Activated CD8-positive, alpha-beta memory T cell treated with anti-CD3 and anti-CD28 coated beads for 36 hours (primary cell): ENCODE measurements around the gene PHF21A. TPM values are rescaled to one million over a fixed set of nuclear protein-coding genes. Genes with fewer than 3 reads are reported as not detected.

Experiments used
- CTCF ChIA-PET: fragments of 350-600 bp; sonication (Branson Sonifier 250); formaldehyde crosslinking; loops from one replicate; lab custom pipeline; 2021; ENCODE audit warnings: antibody characterized with exemption; lab: Charles Lee
- POLR2A ChIA-PET: fragments of 350-600 bp; sonication (Branson Sonifier 250); formaldehyde crosslinking; loops from one replicate; lab custom pipeline; 2021; ENCODE audit warnings: antibody characterized with exemption; lab: Charles Lee
- total RNA-seq, 2 experiments: library from RNA; stranded (reverse); gene quantifications; one replicate each; pipeline ENCODE4 v1.2.3, GENCODE V29; 2021

The PHF21A gene
- total RNA-seq, 2 experiments from 2014 or later = 28.2 to 30.6 TPM

- ChIA-PET POLR2A (interaction anchor here (0.6 kb wide), 1 partner anchor 25 kb away, joined by 5 read pairs; no protein-coding TSS in a partner anchor), CTCF (interaction anchor here (0.7 to 3.0 kb wide), 13 partner anchors 9 to 349 kb away, joined by 3 to 34 read pairs (median 4); no protein-coding TSS in a partner anchor)
Measured at GRCh38 chr11:45964911-45965389, 156.3 kb downstream of the PHF21A start.

GRCh38 chr11:45961751-45962240, 159.5 kb downstream of the PHF21A start:
- CTCF ChIA-PET = no interaction called here
- POLR2A ChIA-PET = no interaction called here

DNA sequence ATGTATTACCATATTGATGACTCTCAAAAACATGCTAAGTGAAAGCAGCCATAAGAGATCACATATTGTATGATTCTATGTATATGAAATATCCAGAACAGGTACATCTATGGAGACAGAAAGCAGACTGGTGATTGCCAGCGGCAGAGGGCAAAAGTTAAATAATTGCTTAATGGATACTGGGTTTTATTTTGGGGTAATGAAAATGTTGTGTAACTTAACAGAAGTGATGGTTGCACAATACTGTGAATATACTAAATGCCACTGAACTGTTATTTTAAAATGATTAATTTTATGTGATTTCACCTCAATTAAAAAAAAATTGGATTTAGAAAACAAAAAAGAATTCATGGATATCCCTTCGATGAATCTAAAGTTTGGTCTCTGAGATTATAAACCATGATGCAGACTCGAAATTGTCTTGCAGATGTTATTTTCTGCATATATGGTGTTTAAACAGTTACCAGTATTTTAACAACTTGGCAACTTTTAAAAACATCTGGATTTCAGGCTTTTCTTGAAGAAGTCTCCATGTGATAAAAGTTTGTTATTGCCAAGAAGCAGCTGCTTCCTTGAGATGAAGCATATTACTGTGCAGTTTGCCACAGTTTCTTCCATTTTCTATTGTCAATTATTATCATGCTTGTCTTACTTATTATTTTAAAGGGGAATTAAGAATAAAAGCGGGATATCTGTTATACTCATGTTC, 160.7 kb downstream of the PHF21A start:
- ChIA-PET CTCF (no interaction called here), POLR2A (no interaction called here)

- CTCF ChIA-PET = no interaction called here
- POLR2A ChIA-PET = no interaction called here
Measured at GRCh38 chr11:45959851-45960250, 161.4 kb downstream of the PHF21A start.

DNA sequence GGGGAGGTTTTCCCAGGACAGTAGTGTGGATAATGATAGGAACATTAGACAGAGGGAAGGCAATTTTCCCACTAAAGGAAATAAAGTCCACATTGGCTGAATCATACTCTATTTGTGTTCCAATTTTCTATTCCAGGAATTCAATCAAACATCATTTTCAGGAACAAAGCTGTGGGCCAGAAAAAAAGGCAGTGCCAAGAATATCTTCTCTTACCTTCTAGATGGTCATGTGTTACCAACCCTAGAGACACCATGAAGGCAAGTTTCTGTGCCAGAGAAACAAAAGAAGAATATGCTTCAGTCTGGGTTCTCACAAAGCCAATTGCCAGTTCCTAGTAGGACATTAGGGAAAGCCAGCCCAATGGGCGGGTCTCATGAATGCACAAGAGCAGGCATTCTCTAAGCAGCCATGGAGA, 171.3 kb downstream of the PHF21A start:
- CTCF ChIA-PET = interaction anchor here (0.7 kb wide), 1 partner anchor 34 kb away, joined by 3 read pairs; no protein-coding TSS in a partner anchor
- POLR2A ChIA-PET = no interaction called here

DNA sequence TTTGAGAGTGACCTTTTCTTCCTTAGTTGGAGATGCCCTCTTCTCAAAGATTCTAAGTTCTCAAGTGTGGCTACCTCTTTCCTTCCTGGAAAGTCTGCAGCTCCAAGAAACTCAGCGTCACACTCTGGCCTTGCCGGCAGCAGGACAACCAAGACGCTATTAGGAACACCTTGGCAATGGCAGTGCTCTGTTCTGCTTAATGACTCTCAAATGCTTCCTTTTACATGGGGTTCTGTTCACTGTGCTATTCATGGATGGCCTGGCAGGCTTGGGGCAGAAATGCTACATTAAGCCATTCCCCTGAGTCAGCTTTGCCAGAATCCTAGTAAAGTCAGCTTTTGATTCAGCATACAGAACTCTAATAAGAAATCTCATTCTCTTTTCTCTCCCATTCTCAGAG, 172.9 kb downstream of the PHF21A start:
- ChIA-PET POLR2A (no interaction called here), CTCF (no interaction called here)

GRCh38 chr11:45947885-45948284, 173.4 kb downstream of the PHF21A start:
- POLR2A ChIA-PET = no interaction called here
- CTCF ChIA-PET = no interaction called here

DNA sequence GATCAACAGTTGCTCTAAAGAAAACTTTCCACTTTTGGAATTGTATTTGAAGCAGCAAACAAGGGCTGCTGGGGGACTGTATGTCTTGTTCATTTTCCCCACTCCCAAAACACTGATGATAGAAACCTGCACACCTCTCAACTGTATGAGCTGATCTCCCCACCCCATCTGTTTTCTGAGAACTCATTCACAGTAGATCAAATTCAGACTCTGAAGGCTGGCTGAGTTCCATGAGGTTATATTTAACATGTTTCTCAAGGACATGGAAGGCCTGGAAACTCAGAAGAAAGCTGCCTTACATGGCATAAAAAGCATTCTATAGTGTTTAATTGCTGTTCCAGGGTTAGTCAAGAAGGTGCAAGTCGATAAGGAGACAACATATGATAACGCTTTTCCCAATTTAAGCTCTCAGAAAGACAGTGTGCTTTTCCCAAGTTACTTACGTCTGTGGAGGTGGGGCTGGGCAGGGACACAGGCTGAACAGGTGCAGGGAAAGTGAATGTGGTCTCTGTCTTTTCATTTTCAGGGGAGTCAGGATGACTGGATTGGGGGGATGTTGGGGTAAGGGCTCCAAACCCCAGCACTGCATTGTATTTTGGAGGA, 175.8 kb downstream of the PHF21A start:
- POLR2A ChIA-PET = no interaction called here

GRCh38 chr11:45942381-45942780, 178.9 kb downstream of the PHF21A start:
- ChIA-PET CTCF (no interaction called here), POLR2A (no interaction called here)

More for the DNA sequence above, 175.8 kb downstream of the PHF21A start:
- CTCF ChIA-PET = no interaction called here

DNA sequence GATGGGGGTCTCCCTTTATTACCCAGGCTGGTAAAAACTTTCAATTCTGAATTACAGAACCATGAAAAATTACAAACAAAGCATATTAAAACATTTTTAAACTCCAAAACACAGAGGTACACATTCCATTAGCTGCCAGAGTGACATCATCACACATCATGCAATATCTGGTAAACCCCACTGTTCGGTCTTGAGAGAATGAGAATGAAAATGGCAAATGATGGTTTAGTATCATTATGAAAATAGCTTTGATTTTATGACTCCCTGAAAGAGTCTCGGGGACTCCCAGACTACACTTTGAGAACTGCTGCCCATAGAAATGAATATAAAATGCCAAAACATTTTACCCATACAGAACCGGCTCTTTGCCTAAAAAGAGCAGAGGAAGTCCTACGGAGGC, 180.0 kb downstream of the PHF21A start:
- POLR2A ChIA-PET = interaction anchor here (0.6 kb wide), 1 partner anchor 179 kb away, joined by 4 read pairs; no protein-coding TSS in a partner anchor

GRCh38 chr11:45939836-45940235, 181.4 kb downstream of the PHF21A start:
- POLR2A ChIA-PET = interaction anchor here (0.6 kb wide), 3 partner anchors 14 to 648 kb away, joined by 3 to 5 read pairs (median 5); no protein-coding TSS in a partner anchor
- CTCF ChIA-PET = interaction anchor here (0.6 kb wide), 1 partner anchor 22 kb away, joined by 4 read pairs; no protein-coding TSS in a partner anchor

More for the DNA sequence above, 180.0 kb downstream of the PHF21A start:
- CTCF ChIA-PET = no interaction called here

DNA sequence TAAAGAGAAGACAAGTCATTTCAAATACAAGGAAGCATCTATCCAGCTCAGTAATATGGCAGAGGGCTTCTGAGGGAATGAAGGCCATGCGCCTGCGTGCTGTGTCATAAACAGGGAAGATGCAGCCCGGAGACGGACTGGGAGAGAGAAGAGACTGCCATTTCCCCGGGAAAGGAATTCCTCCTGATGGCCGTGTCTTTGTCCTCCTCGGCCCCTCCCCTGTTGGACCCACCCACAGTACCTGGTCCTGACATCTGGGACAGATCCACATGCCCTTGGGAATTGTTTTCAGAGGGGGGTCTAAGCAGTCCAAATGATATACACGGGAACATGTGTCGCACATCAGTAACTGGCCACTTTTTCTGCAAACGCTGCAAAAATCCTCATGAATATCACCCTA, 183.3 kb downstream of the PHF21A start:
- ChIA-PET POLR2A (no interaction called here), CTCF (no interaction called here)

- ChIA-PET CTCF (interaction anchor here (0.5 to 0.8 kb wide), 2 partner anchors 19 to 369 kb away, joined by 4 read pairs; partner anchors contain the start of gene PEX16), POLR2A (no interaction called here)
Measured at GRCh38 chr11:45936511-45937054, 184.7 kb downstream of the PHF21A start.

DNA sequence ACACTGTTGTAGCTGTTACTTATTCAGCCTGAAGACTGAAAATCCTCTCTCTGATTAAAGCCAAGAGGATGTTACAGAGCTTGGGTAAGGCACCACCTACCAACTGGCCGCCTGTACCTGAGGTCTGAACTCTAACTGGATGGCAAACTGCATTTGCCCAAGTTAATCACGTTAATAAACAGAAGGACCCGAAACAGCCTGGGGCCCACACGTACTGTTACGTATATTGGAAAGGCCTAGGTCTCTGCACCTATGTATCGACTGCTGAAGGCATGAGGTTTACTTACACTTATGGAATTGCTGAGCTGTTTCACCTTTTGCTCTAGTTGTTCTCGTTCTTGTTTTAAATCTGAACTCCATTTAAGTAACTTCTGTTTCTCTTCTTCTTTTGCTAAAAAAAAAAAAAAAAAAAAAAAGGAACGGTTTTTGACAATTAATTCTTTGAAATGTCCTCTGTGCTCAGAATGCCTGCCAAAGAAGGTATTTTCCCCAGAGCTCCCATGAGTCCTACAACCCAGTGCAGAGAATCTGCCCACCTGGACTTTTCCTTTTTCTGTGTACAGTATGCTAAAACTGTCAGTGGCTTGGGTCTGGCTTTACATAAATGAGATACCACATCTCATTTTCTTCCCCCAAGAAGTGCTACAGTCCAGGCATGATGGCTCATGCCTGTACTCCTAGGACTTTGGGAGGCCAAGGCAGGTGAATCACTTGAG, 185.7 kb downstream of the PHF21A start:
- CTCF ChIA-PET = no interaction called here
- POLR2A ChIA-PET = interaction anchor here (0.6 kb wide), 1 partner anchor 16 kb away, joined by 3 read pairs; no protein-coding TSS in a partner anchor

DNA sequence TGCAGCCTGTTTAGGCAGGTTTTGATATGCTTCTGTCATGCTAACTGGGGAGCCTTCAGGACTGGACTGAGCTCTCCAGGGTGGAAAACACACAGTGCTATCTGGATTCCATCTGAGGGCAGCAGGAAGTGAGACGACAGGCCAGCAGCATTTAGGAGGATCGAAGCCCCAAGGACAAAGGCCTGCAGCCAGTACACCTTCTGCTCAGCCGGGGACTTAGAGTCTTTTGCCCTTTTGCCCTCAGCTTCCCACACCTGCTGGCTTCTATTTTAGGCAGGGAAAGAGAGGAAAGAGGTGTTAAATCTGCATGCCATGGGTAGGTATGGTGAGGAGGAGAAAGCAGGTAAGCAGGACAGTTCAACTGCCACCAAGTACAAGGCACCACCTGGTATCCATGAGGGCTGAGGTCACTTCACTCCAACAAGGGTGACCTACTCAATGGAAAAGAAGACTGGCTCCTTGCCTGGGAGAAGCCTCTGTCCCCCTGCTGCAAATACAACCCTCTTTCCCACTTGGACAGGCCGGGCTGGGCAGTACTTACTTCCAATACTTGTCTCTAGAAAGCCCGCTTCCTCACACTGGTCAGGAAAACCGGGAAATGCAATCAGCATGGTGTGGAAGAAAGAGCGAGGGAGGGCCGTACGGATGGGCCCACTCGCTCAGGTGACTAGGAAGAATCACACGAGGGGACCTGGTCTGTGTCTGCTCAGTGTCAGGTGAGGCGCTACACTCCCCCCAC, 186.5 kb downstream of the PHF21A start:
- ChIA-PET CTCF (no interaction called here), POLR2A (no interaction called here)

DNA sequence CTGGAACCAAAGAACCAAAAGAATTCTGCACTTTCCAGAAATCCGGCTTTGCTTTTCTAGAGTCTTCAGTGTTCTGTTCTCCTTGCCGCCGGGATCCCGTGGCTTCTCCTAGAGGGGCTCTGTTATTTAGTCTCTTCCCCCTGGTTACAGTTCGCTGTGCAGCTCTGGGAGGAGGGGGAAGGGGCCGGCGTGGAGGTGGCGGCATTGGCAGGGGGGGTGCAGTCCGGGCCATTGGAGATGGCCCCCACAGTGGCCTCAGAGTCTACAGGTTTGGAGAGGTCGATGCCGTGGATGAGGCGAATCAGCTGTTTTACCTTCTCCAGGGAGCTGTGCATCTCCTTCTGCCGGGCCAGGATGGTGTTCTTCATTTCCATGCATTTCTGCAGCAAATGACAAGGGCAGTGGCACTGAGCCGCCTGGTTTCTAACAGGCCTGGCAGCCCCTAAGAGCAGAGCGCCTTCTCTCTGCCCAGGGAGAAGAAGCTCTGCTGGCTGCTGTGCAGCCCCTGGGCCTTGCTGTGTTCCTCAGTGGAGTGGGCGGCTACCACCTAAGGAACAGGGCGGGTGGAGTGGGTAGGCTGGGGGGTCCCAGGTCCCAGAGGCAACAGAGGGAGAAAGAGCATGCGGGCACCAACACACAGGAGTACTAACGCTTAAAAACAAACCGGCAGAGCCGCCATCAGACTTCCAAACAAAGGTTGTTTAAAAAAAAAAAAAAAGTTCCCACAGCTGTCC, 187.2 kb downstream of the PHF21A start:
- CTCF ChIA-PET = no interaction called here

DNA sequence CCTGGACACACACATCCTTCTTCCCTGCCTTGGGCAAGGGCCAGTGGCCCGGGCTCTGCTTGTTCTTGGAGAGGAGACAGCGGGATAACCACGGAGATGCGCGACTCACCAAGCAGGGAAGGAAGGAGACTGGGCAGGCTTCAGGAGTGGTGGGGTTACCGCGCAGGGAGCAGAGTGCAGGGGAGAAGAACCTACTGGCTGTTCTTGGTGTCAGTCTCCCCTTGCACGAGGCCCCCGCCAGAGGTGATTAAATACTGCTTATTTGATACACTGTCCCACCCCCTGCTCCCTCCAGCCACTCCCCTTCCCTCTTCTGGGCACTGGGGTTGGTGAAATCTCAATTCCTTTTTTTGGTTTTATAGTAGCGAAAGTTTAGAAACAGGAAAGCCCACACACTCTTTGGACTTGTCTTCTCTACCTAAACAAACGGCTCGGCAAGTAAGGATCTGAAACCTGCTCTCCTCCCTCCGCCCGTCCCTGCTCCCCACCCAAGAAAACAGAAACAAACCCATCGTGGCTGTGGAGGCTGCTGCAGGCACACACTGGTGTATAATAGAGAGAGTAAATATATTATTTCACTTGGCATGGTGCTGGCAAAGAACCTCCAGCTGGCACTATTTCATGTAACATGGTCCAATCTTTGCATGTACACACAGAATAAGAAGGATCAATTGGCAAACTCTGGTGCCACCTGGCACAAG, 188.0 kb downstream of the PHF21A start:
- CTCF ChIA-PET = no interaction called here
- POLR2A ChIA-PET = no interaction called here

More for the DNA sequence above, 187.2 kb downstream of the PHF21A start:
- POLR2A ChIA-PET = no interaction called here
